HCT116 (cell line): ENCODE data around the gene PEG3. TPM values are rescaled to one million over a fixed set of nuclear protein-coding genes. Genes with fewer than 3 reads are reported as not detected.

Experiments
- ATAC-seq: fragments of 200-7000 bp; cut with Tn5 transposase; 2 replicates; pipeline ENCODE4 v1.9.1; 2020; ENCODE audit warnings: mild to moderate bottlenecking, moderate library complexity
- BruUV-seq: library from RNA; stranded (reverse); fragments of 400-500 nt; replicated peaks from 2 replicates; lab custom pipeline; 2021; lab: Mats Ljungman, UMichigan
- CTCF ChIA-PET: fragments of 300-600 bp; sonication (Branson Sonifier 250); formaldehyde crosslinking; loops from one replicate; lab custom pipeline; 2021; ENCODE audit warnings: antibody characterized with exemption; lab: Charles Lee
- POLR2A ChIA-PET: fragments of 300-600, 350-600 bp; sonication (Branson Sonifier 250); formaldehyde crosslinking; loops from one replicate; lab custom pipeline; 2021; ENCODE audit warnings: antibody characterized with exemption; lab: Charles Lee
- RAD21 ChIA-PET, 2 experiments: fragments of 300-600 bp; sonication (Branson Sonifier 250); formaldehyde crosslinking; loops; one replicate each; lab custom pipeline; 2023; ENCODE audit warnings: low total read pairs in 2 of 2; ENCODE audit not compliant: uncharacterized antibody in 2 of 2, unreplicated experiment in 2 of 2, low non-redundant PET in 1 of 2; lab: Charles Lee
- DNase-seq: peaks from one replicate; pipeline ENCODE4 v3.0.0-alpha.2; 2010; ENCODE audit warnings: low read depth, low spot score
- H2AFZ ChIP-seq: fragments of 200-600 bp; shearing (Covaris generic), sonication (generic); 2 replicates; pipeline ENCODE4 v1.6.1; 2017; ENCODE audit warnings: low read depth, mixed run types, mixed read lengths, antibody characterized with exemption, low read length; ENCODE audit not compliant: poor library complexity, severe bottlenecking
- H3K27ac ChIP-seq: 2 replicates; pipeline ENCODE4 v1.5.1; 2012; ENCODE audit warnings: low read depth, low read length
- H3K27me3 ChIP-seq: fragments of 200-600 bp; sonication (generic); 2 replicates; pipeline ENCODE4 v1.6.1; 2016; ENCODE audit warnings: mixed run types, low read length, mixed read lengths; ENCODE audit not compliant: insufficient read depth
- H3K36me3 ChIP-seq, 2 experiments: fragments of 200-500 bp in 1 of 2; fragments of 200-600 bp in 1 of 2; sonication (Bioruptor generic) in 1 of 2; sonication (generic) in 1 of 2; 2 replicates each; pipeline versions ENCODE4 v1.5.1 to v1.6.1; 2014 to 2016; ENCODE audit warnings: low read length in 2 of 2, inconsistent platforms in 1 of 2, mixed read lengths in 1 of 2, mixed run types in 1 of 2; ENCODE audit not compliant: insufficient read depth in 2 of 2, control insufficient read depth in 1 of 2
- H3K4me1 ChIP-seq, 2 experiments: fragments of 200-600 bp in 1 of 2; sonication (generic) in 1 of 2; 2 replicates each; pipeline versions ENCODE4 v1.5.1 to v1.6.1; 2012 to 2017; ENCODE audit warnings: low read length in 2 of 2, inconsistent platforms in 1 of 2, mild to moderate bottlenecking in 1 of 2, mixed read lengths in 1 of 2, mixed run types in 1 of 2, moderate library complexity in 1 of 2; ENCODE audit not compliant: insufficient read depth in 2 of 2, control insufficient read depth in 1 of 2
- H3K4me2 ChIP-seq: fragments of 200-600 bp; sonication (generic); 2 replicates; pipeline ENCODE4 v1.6.1; 2017; ENCODE audit warnings: mixed run types, low read length, mixed read lengths
- H3K4me3 ChIP-seq, 2 experiments: fragments of 200-600 bp in 1 of 2; sonication (generic) in 1 of 2; replicated peaks in 1 of 2; 2 replicates each; pipeline ENCODE4 v1.5.1; 2011 to 2016; ENCODE audit warnings: low read length in 2 of 2, control low read depth in 1 of 2, low read depth in 1 of 2, mild to moderate bottlenecking in 1 of 2, mixed read lengths in 1 of 2, mixed run types in 1 of 2
- H3K79me2 ChIP-seq: fragments of 200-600 bp; sonication (generic); 2 replicates; pipeline ENCODE4 v1.6.1; 2017; ENCODE audit warnings: mild to moderate bottlenecking, mixed run types, low read length, moderate library complexity, mixed read lengths; ENCODE audit not compliant: insufficient read depth
- H3K9ac ChIP-seq: fragments of 200-600 bp; sonication (generic); 2 replicates; pipeline ENCODE4 v1.6.1; 2016; ENCODE audit warnings: low read length, mixed read lengths
- H3K9me2 ChIP-seq: fragments of 200-600 bp; sonication (generic), shearing (Covaris generic); 2 replicates; pipeline ENCODE4 v1.6.1; 2017; ENCODE audit warnings: mixed run types, mild to moderate bottlenecking, moderate library complexity; ENCODE audit not compliant: insufficient read depth
- H3K9me3 ChIP-seq, 2 experiments: fragments of 200-500 bp in 1 of 2; fragments of 200-600 bp in 1 of 2; sonication (Bioruptor generic) in 1 of 2; sonication (generic) in 1 of 2; 2 replicates each; pipeline ENCODE4 v1.6.1; 2014 to 2017; ENCODE audit warnings: low read length in 2 of 2, mixed read lengths in 2 of 2, inconsistent platforms in 1 of 2, low read depth in 1 of 2, mild to moderate bottlenecking in 1 of 2, mixed run types in 1 of 2, moderate library complexity in 1 of 2; ENCODE audit not compliant: control insufficient read depth in 1 of 2, insufficient read depth in 1 of 2
- H4K20me1 ChIP-seq: fragments of 200-600 bp; sonication (generic), shearing (Covaris generic); 2 replicates; pipeline ENCODE4 v1.6.1; 2017; ENCODE audit warnings: mixed run types, mild to moderate bottlenecking, moderate library complexity; ENCODE audit not compliant: insufficient read depth
- EGR1 ChIP-seq: IDR thresholded peaks from 2 replicates; pipeline ENCODE4 v1.6.1; 2012; ENCODE audit warnings: low read depth
- ELF1 ChIP-seq: IDR thresholded peaks from 2 replicates; pipeline ENCODE4 v1.6.1; 2012; ENCODE audit warnings: low read depth, borderline replicate concordance
- EZH2phosphoT487 ChIP-seq: fragments of 200-600 bp; IDR thresholded peaks from 2 replicates; pipeline ENCODE4 v1.6.1; 2018; ENCODE audit warnings: antibody characterized with exemption, borderline replicate concordance
- JUND ChIP-seq: IDR thresholded peaks from 2 replicates; pipeline ENCODE4 v1.6.1; 2012
- POLR2AphosphoS5 ChIP-seq: IDR thresholded peaks from 2 replicates; pipeline ENCODE4 v1.6.1; 2011; ENCODE audit warnings: mild to moderate bottlenecking, low read depth, low read length, moderate library complexity
- SP1 ChIP-seq: IDR thresholded peaks from 2 replicates; pipeline ENCODE4 v1.6.1; 2012; ENCODE audit warnings: low read depth
- TCF7L2 ChIP-seq: IDR thresholded peaks from 2 replicates; pipeline ENCODE4 v1.7.0; 2011; ENCODE audit warnings: borderline replicate concordance, inconsistent platforms; ENCODE audit not compliant: insufficient read depth, insufficient read length; ENCODE audit errors: extremely low read depth
- YY1 ChIP-seq: IDR thresholded peaks from 2 replicates; pipeline ENCODE4 v1.6.1; 2011; ENCODE audit warnings: low read length, low read depth, moderate library complexity, mild to moderate bottlenecking; ENCODE audit not compliant: insufficient replicate concordance; ENCODE audit errors: extremely low read depth
- ZFX ChIP-seq: fragments of 450-650 bp; IDR thresholded peaks from 2 replicates; pipeline ENCODE4 v1.6.1; 2017
- ZNF274 ChIP-seq: fragments of 200-500 bp; sonication (Bioruptor generic); IDR thresholded peaks from 2 replicates; pipeline ENCODE4 v1.6.1; 2014; ENCODE audit warnings: mild to moderate bottlenecking, low read depth, low read length, inconsistent platforms
- intact Hi-C: fragments of 100-400 bp; cut with micrococcal nuclease; formaldehyde crosslinking; loops from 2 replicates; pipeline ENCODE4 v1.10.0; 2022
- total RNA-seq: library from RNA; stranded (reverse); gene quantifications from one replicate; pipeline ENCODE4 v1.2.1, GENCODE V29; 2021; ENCODE audit not compliant: unreplicated experiment
- TF ChIP-seq, protein P1 (sequence below): IDR thresholded peaks from 2 replicates; pipeline ENCODE4 v1.6.1; 2012
- TF ChIP-seq, protein P2 (sequence below): IDR thresholded peaks from 2 replicates; pipeline ENCODE4 v1.6.1; 2012
- TF ChIP-seq, protein P3 (sequence below), 3 experiments: fragments of 200-600 bp in 1 of 3; sonication (generic) in 1 of 3; IDR thresholded peaks in 2 of 3; conservative IDR thresholded peaks in 1 of 3; 2 replicates each; pipeline ENCODE4 v1.5.1; 2012 to 2017; ENCODE audit warnings: low read depth in 2 of 3, low read length in 2 of 3, antibody characterized with exemption in 1 of 3, borderline replicate concordance in 1 of 3, control low read depth in 1 of 3, mild to moderate bottlenecking in 1 of 3, mixed read lengths in 1 of 3, mixed run types in 1 of 3, moderate library complexity in 1 of 3; ENCODE audit not compliant: insufficient read depth in 1 of 3

The PEG3 gene
- total RNA-seq, 1 experiment from 2014 or later, result 0.34 TPM

DNA sequence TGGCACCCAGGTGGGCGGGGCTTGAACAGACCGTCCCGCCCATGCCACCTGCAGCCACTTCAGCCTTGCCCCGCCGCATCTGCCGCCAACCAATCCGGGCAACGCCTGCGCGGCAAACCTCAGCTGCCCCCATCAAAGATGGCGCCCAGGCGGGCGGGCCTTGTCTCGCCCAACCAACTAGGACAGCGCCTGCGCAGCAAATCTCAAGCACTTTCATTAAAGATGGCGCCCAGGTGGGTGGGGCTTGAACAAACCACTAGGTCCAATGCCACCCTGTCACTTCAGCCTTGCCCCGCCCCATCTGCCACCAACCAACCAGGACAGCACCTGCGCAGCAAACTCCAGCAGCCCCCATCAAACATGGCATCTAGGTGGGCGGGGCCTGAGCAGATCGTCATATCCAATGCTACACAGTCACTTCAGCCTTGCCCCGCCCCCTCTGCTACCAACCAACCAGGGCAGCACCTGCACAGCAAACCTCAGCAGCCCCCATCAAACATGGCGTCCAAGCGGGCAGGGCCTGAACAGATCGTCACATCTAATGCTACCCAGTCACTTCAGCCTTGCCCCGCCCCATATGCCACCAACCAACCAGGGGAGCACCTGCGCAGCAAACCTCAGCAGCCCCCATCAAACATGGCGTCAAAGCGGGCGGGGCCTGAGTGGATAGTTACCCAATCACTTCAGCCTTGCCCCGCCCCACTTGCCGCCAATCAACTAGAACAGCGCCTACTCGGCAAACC lies 1.4 kb downstream of the PEG3 start:
- no peaks in the 10 kb centered on the region for H3K36me3 ChIP-seq
- DNase-seq, result no peak
- ATAC-seq, result no peak
- H3K79me2 ChIP-seq, result no peaks in the 10 kb centered on the region
- no peak overlapping the region for H3K27ac ChIP-seq
- no peak overlapping the region for H3K4me2 ChIP-seq
- RAD21 ChIA-PET, result no interaction called here
- no peaks in the 10 kb centered on the region for H3K27me3 ChIP-seq
- H3K4me3 ChIP-seq, result no peak overlapping the region
- peaks cover 5 to 33% of the 10 kb centered on the region in 2 experiments; a peak in 2 of 4 replicates for H3K9me3 ChIP-seq
- no peaks in the 10 kb centered on the region for H3K4me1 ChIP-seq
- CTCF ChIA-PET, result no interaction called here
- H4K20me1 ChIP-seq, result no peaks in the 10 kb centered on the region
- BruUV-seq, result no TSS peak
- POLR2A ChIA-PET, result no interaction called here
- no peak overlapping the region for H2AFZ ChIP-seq
- no peak overlapping the region for H3K9ac ChIP-seq
- TF ChIP-seq ZFX, result no peak
- TF ChIP-seq ZNF274, result no peak
- no peak for TF ChIP-seq YY1
- TF ChIP-seq, protein P1, sequence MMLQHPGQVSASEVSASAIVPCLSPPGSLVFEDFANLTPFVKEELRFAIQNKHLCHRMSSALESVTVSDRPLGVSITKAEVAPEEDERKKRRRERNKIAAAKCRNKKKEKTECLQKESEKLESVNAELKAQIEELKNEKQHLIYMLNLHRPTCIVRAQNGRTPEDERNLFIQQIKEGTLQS, result no peak
- no peak for TF ChIP-seq JUND
- TF ChIP-seq POLR2AphosphoS5, result no peak
- TF ChIP-seq ELF1, result no peak
- no peak for TF ChIP-seq SP1
- no peak for TF ChIP-seq TCF7L2
- TF ChIP-seq, protein P2, sequence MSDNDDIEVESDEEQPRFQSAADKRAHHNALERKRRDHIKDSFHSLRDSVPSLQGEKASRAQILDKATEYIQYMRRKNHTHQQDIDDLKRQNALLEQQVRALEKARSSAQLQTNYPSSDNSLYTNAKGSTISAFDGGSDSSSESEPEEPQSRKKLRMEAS, result no peak
- TF ChIP-seq EZH2phosphoT487, result no peak
- TF ChIP-seq EGR1, result no peak
- TF ChIP-seq, protein P3, sequence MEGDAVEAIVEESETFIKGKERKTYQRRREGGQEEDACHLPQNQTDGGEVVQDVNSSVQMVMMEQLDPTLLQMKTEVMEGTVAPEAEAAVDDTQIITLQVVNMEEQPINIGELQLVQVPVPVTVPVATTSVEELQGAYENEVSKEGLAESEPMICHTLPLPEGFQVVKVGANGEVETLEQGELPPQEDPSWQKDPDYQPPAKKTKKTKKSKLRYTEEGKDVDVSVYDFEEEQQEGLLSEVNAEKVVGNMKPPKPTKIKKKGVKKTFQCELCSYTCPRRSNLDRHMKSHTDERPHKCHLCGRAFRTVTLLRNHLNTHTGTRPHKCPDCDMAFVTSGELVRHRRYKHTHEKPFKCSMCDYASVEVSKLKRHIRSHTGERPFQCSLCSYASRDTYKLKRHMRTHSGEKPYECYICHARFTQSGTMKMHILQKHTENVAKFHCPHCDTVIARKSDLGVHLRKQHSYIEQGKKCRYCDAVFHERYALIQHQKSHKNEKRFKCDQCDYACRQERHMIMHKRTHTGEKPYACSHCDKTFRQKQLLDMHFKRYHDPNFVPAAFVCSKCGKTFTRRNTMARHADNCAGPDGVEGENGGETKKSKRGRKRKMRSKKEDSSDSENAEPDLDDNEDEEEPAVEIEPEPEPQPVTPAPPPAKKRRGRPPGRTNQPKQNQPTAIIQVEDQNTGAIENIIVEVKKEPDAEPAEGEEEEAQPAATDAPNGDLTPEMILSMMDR (IDR thresholded peaks at IDR 0.05 in 2 of 3, conservative IDR thresholded peaks at IDR 0.05 in 1 of 3; ENCODE audit: borderline replicate concordance in 1 of 3, insufficient read depth in 1 of 3, low read depth in 2 of 3, low read length in 2 of 3), result no peak
- no peaks in the 10 kb centered on the region for H3K9me2 ChIP-seq
- intact Hi-C loops, result no loop called here
